GM13977 (cell line): ENCODE measurements around the gene CMTR1.

Experiments used
- DNase-seq: peaks from one replicate; pipeline ENCODE4 v3.0.0; 2012; ENCODE audit warnings: low spot score
- CTCF ChIP-seq: IDR thresholded peaks from 2 replicates; pipeline ENCODE4 v1.5.1; 2012; ENCODE audit warnings: mild to moderate bottlenecking, control low read depth; ENCODE audit not compliant: insufficient read depth; ENCODE audit errors: extremely low read depth, missing control alignments
- in situ Hi-C: fragments of 300-500 bp; cut with MboI; formaldehyde crosslinking; loops from one replicate; pipeline ENCODE4 v1.12.0; 2022; ENCODE audit warnings: low sequenced_read_pairs, low pct_unique_long_range_greater_than_20kb, mixed read lengths, inconsistent platforms; ENCODE audit not compliant: unreplicated experiment

CMTR1 gene

GRCh38 chr6:37477191-37477590, 44.2 kb downstream of the CMTR1 start:
- in situ Hi-C loops: no loop called here
- no peak for DNase-seq
- TF ChIP-seq CTCF: no peak

GRCh38 chr6:37477656-37478435, 44.8 kb downstream of the CMTR1 start:
- TF ChIP-seq CTCF: no peak
- in situ Hi-C loops: no loop called here
- no peak for DNase-seq

GRCh38 chr6:37478827-37479226, 45.8 kb downstream of the CMTR1 start:
- in situ Hi-C loops: no loop called here
- no peak for DNase-seq
- no peak for TF ChIP-seq CTCF

GRCh38 chr6:37479266-37479854, 46.3 kb downstream of the CMTR1 start:
- in situ Hi-C loops: no loop called here
- TF ChIP-seq CTCF: no peak
- no peak for DNase-seq

- no peak for DNase-seq
- no peak for TF ChIP-seq CTCF
- in situ Hi-C loops: loop anchor here (10.0 kb wide), 1 partner anchor 215 kb away; the partner anchor contains the start of gene MDGA1
Measured at GRCh38 chr6:37480118-37480736, 47.2 kb downstream of the CMTR1 start.

- no peak for DNase-seq
- in situ Hi-C loops: loop anchor here (10.0 kb wide), 1 partner anchor 214 kb away; the partner anchor contains the start of gene MDGA1
- TF ChIP-seq CTCF: no peak
Measured at GRCh38 chr6:37480951-37481534, 48.0 kb downstream of the CMTR1 start.
